Heart left ventricle (tissue), 13 donors: ENCODE measurements around the gene PPIP5K2.

Experiments
- CTCF ChIP-seq, 12 donors: fragments of 200-600 bp; sonication (generic) in 4 of 12; IDR thresholded peaks; one replicate each; pipeline versions ENCODE4 v1.5.0 to v1.8.0; 2018 to 2022; ENCODE audit warnings: antibody characterized with exemption in 12 of 12, mild to moderate bottlenecking in 5 of 12
- POLR2A ChIP-seq, 2 donors: fragments of 450-650 bp; IDR thresholded peaks; one replicate each; pipeline ENCODE4 v1.6.1; 2017; ENCODE audit warnings: antibody characterized with exemption in 2 of 2, mild to moderate bottlenecking in 2 of 2, moderate library complexity in 2 of 2
- donor health status: ischemic (EF 13 %, LVEDD 7.1; RV severe dilation, severe dysfunction).
- donor health status: DM: no; HTN: yes; CAD: no.
- donor health status: DM: no; HTN: no; CAD: no.
- donor health status: ischemic (EF 25% LVEDD 6.9; RV normal size, moderate dysfunction).
- donor health status: ischemic (EF 25% LVEDD 5.7; RV mildly dilated, moderate dysfunction).
- donor health status: ischemic (EF 35%, LVEDD 5.7; RV mildly dilated, moderate dysfunction).
- donor health status: nonischemic (EF 11% LVEDD 7.7; RV severe dilation, severe dysfunction).
- donor health status: DM: yes; HTN: yes; CAD: no.
- donor health status: PGD.
- donor health status: ischemic (EF 29% LVEDD 5.4; RV normal size, mild dysfunction).
- donor health status: nonischemic (EF 23%, LVEDD 6.1; RV moderate dilation, normal function).

- TF ChIP-seq CTCF (IDR thresholded peaks at IDR 0.05) (no peak), POLR2A (IDR thresholded peaks at IDR 0.05) (no peak)
Observed at GRCh38 chr5:103247118-103247517, 127.0 kb downstream of the PPIP5K2 start.
